HG03025 (cell line): Measurements from ENCODE around the gene TEKT5.
"Not testable (repeated sequence)": the region's sequence is repeated elsewhere in the genome, so short reads cannot be mapped to it uniquely, and the experiment has no call there.

Experiments used
- ATAC-seq: cut with Tn5 transposase; IDR thresholded peaks from one replicate; pipeline ENCODE4 v1.9.1; 2021; ENCODE audit warnings: mild to moderate bottlenecking, moderate library complexity; ENCODE audit not compliant: unreplicated experiment, low FRiP score

TEKT5 gene

DNA sequence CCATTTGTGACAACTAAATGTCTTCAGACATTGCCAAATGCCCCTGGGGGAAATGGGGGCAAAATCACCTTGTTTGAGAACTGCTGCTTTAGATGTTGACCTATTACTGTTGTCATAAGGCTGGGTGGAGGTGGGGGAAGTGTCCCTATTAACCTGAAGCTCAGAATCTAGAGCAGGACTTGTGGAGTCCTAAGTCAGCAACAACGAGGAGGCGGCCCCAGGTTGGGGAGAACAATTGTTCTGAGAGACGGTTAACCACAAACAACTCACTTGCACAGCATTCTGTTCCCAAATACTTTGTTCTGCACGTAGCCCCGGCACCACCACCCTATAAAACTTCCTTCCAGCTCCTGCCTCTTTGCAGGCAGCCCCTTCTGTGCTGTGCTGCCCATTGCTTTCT is 32.5 kb downstream of the TEKT5 start:
- no peak for ATAC-seq

GRCh38 chr16:10661737-10662136 is 33.0 kb downstream of the TEKT5 start:
- no peak for ATAC-seq

- no peak for ATAC-seq
Measured at GRCh38 chr16:10660950-10661635, 33.6 kb downstream of the TEKT5 start.

- no peak for ATAC-seq
Measured at GRCh38 chr16:10658943-10659342, 35.8 kb downstream of the TEKT5 start.

DNA sequence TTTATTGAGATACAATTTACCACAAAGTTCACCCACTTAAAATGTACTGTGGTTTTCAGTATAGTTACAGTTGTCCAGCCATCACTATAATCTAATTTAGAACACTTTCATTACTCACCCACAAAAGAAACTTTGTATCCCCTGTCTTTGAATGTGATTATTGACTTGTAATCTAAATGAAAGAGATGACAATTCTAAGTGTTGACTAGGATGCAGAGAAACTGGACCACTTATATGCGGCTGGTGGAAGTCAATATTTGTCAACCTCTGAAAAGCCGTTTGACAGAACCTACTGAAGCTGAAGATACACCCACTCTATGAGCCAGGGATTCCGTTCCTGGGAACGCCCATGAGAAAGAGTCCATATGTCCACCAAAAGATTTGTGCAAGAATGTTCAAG is 36.8 kb downstream of the TEKT5 start:
- ATAC-seq: no peak

- ATAC-seq: no peak
Measured at GRCh38 chr16:10656618-10657017, 38.1 kb downstream of the TEKT5 start.

DNA sequence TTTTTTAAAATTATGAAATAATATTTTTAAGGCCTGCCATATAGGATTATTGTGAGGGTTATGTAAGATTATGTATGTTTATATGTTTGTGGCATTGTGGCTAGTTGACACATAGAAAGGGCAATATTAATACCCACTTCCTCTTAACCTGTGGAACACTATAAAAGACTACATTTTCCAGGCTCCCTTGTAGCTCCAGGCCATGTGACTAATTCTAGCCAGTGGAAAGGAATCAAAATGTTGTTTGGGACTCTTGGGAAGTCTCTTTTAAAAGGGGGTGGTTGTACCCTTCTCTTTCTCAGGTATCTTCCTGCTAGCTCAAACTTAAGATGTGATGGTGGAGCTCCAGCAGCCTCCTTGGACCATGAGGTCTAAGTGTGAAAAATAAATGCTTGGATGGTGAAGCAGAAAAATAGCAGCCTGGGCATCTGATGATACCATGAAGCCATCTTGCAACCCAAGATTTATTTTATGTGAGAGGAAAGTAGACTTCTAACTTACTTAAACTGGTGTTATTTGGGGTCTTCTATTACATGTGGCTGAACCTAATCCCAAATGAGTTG is 39.2 kb downstream of the TEKT5 start:
- ATAC-seq: no peak

GRCh38 chr16:10654592-10655414 is 39.9 kb downstream of the TEKT5 start:
- no peak for ATAC-seq

- ATAC-seq: no peak
Measured at GRCh38 chr16:10652730-10653590, 41.8 kb downstream of the TEKT5 start.

DNA sequence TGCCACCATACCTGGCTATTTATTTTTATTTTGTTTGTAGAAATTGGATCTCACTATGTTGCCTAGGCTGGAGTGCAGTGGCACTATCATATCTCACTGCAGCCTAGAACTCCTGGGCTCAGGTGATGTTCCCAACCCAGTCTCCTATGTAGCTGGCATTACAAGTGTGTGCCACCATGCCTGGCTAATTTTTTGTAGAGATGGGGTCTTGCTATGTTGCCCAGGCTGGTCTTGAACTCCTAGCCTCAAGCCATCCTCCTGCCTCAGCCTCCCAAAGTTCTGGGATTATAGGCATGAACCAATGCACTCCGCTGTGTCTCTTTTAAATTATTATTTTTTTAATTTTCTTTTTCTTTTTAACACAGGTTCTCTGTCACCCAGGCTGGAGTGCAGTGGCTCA is 45.6 kb downstream of the TEKT5 start:
- not testable (repeated sequence) for ATAC-seq

- ATAC-seq: no peak
Measured at GRCh38 chr16:10647721-10648296, 46.9 kb downstream of the TEKT5 start.

- no peak for ATAC-seq
Measured at GRCh38 chr16:10647264-10647720, 47.4 kb downstream of the TEKT5 start.

- no peak for ATAC-seq
Measured at GRCh38 chr16:10646581-10647263, 48.0 kb downstream of the TEKT5 start.

GRCh38 chr16:10646228-10646580 is 48.5 kb downstream of the TEKT5 start:
- ATAC-seq: no peak

DNA sequence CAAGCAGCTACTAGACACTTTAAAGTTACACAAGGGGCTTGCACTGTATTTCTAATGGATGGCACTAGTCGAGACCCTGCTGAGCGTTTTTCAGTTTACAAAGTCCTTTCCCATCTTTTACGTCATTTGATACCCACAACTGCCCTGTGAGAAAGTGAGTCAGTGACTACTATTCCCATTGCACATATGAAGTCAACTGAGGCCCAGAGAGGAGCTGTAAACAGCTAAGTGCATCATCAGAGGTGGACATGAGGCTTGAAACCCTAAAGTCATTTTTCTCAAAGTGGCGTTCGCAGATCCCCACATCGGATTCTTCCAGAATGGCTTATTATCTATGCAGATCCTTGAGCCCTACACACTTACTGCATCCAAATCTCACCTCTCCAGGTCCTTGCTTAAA is 50.6 kb downstream of the TEKT5 start:
- ATAC-seq: no peak

GRCh38 chr16:10642964-10643363 is 51.8 kb downstream of the TEKT5 start:
- ATAC-seq: no peak

DNA sequence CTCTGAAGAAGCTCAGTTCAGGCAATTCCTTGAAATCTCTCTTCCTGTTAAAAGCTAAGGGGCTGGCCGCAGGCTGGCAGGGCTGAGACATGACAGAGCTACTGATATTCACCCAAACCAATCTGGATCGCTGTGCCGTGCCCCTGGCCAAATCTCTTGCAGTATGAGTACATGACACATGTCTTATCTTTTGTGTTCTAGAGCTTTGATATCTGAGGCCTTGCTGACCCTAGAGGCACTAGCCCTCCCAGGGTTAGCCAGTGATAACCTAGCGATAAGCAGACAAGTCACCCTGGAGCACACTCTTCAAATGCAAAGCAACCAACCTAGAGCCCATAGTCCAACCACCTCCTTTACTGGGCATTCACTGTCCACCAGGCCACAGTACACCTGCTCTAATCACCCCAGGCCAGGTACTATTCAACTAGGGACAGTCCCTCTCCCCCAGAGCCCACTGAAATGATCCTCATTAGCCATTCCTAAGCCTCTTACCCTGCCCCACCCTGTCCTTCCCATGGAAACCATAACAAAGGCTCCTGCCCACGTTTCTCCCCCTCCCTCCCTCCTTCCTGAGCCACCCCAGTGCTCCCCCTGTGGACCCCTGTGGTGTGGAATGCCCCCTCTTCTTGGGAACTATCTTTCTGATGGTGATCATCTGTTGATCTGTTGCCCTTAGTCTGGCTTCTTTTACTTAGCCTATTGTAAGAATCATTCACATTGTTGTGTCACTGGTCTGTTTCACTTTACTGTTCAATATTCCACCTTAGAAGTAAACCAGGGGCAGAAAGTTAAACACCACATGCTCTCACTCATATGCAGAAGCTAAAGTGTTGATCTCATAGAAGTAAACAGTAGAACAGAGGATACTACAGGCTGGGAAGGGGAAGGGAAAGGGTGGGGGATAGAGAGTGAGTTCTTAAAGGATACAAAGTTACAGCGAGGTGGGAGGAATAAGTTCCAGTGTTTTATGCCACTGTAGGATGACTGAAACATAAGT is 52.5 kb downstream of the TEKT5 start:
- no peak for ATAC-seq

DNA sequence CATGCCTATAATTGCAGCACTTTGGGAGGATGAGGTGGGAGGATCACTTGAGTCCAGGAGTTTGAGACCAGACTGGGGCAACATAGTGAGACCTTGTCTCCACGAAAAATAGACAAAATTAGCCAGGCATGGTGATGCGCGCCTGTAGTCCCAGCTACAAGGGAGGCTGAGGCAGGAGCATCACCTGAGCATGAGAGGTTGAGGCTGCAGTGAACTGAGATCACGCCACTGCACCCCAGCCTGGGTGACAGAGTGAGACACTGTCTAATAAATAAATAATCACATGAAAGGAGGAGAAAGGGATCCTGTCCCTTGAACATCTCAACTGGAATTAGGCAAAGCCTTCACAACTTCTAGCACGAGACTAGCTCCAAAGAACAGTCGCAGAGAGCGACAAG is 53.2 kb downstream of the TEKT5 start:
- no peak for ATAC-seq

DNA sequence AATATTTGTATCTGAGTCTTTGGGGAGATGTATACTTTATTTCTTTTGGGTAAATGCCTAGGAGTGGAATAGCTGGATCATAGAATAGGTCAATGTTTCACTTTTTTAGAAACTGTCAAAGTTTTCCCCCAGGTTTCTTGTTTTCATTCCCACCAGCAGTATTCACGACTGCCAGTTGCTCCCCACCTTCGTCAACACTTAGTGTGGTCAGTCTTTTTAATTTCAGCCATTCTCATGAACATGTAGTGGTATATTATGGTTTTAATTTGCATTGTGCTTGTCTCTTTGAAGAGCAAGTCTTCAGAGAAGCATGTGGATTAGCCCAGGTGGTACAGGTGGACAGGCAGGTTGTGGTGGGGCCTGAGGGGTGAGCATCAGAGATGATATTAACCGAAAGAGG is 53.8 kb downstream of the TEKT5 start:
- no peak for ATAC-seq
